GM19035 (cell line): ENCODE data around the gene NUP155.
"Not testable (repeated sequence)": the region's sequence is repeated elsewhere in the genome, so short reads cannot be mapped to it uniquely, and the experiment has no call there.

Source experiments
- ATAC-seq: cut with Tn5 transposase; IDR thresholded peaks from one replicate; pipeline ENCODE4 v1.9.1; 2021; ENCODE audit not compliant: unreplicated experiment

NUP155 gene

DNA sequence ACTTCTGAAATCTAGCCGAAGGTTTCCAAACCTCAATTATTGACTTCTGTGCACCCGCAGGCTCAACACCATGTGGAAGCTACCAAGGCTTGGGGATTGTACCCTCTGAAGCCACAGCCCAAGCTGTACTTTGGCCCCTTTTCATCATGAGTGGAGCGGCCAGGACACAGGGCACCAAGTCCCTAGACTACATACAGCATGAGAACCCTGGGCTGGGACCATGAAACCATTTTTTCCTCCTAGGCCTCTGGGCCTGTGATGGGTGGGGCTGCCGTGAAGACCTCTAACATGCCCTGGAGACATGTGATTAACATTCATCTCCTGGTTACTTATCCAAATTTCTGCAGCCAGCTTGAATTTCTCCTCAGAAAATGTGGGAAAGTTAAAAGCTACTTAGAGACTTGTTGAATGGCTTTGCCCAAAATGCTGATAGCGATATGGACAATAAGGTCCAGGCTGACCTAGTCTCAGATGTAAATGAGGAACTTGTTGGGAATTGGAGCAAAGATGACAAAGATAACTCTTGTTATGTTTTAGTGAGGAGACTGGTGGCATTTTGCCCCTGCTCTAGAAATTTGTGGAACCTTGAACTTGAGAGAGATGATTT is 87.6 kb downstream of the NUP155 start:
- no peak for ATAC-seq

DNA sequence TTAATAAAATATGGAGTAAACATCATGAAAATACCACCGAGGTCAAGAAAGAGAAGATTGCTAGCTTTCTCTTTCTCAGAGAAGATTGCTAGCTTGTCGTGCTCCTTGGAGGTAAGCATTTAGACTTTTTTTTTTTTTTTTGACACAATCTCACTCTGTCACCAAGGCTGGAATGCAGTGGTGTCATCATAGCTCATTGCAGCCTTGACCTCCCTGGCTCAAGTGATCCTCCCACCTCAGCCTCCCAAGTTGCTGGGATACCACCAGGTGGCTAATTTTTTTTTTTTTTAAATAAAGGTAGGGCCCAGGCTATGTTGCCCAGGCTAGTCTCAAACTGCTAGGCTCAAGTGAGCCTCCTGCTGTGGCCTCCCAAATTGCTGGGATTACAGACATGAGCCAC is 95.4 kb downstream of the NUP155 start:
- no peak for ATAC-seq

DNA sequence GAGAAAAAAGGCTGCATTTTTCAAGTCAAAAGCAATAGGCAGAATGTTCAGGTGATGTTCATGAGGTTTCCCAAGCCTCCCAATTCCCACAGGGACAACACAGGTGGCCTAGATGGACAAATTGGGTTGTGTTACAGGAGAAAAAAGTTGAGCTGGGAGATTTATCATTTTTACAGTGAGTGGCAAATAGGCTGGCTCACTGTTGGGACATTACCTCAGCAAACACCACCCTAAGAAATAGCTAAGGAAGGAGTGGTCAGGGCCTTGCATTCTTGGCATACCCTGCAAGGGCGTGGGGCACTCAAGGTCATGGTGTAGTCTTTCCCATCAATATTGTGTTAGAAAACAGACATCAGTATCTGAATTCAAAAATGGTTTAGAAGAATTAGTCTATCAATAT is 98.4 kb downstream of the NUP155 start:
- ATAC-seq = no peak

DNA sequence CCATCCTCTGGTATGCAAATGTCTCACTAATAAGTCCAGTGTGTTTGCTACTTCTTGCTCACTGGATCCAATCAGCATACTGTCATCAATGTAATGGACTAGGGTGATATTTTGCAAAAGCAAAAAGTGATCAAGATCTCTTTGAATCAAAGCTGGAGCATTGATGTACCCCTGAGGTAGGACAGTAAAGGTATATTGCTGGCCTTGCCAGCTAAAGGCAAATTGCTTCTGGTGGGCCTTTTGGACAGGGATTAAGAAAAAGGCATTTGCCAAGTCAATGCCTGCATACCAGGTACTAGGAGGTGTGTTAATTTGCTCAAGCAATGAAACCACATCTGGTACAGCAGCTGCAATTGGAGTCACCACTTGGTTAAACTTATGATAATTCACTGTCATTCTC is 102.8 kb downstream of the NUP155 start:
- ATAC-seq = not testable (repeated sequence)

DNA sequence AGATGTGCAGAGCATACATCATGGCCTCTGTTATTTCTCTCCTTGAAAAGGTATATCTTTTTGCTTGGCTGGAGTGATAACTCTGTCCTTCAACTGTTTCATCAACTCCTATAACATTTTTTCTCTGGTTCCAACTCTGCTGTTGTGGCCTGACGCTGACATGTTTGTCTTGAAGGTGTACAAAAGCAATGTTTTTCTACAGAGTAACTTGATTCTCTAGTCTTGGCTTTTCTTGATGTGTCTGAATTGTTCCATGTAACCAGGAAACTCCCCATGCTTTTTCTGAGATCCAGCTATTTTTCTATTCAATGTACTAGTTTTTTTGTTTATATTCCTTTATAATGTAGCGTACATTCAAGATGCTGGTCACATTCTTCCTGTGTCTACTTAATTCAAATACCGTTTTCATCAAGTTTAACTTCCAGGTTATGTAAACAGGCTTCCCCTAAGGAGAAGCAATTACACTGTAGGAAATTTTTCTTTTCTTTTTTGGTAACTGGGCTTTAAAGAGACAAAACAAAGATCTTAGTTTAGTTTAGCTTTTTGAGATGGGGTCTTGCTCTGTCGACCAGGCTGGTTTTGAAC is 115.0 kb downstream of the NUP155 start:
- no peak for ATAC-seq

DNA sequence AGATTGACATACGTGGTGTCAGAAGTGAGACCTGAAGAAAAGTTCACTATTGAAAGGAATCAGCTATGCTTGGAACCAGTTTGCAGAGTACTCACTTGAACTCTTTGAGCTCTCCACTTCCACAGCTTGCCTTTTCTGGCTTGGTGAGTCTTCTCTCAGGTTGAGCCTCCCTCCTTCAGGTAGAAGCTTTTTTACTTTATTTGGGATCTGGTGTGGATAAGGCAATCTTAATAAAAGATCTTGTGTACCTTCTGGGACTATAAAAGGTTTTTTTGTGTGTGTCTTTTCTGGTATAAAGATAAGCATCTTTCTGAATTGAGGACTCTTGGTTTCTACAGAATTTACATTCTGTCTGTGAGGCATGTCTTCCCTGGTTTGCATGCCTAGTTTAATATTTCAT is 116.3 kb downstream of the NUP155 start:
- ATAC-seq = no peak

DNA sequence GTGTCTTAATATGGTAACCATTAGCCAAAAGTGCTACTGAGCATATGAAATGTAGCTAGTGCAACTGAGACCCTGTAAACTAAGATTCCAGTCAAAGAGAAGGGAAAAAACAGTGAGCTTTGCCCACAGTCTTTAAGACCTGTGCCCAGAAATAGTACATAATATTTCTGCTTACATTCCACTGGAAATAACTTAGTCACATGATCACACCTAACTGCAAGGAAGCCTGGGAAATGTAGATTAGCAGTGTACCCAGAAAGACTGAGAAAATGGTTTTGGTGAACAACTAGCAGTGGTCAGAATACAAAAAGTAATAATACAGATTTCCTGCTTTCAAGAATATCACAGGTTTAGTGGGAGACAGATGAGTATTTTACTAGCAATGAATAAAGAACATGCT is 119.2 kb downstream of the NUP155 start:
- ATAC-seq = no peak

DNA sequence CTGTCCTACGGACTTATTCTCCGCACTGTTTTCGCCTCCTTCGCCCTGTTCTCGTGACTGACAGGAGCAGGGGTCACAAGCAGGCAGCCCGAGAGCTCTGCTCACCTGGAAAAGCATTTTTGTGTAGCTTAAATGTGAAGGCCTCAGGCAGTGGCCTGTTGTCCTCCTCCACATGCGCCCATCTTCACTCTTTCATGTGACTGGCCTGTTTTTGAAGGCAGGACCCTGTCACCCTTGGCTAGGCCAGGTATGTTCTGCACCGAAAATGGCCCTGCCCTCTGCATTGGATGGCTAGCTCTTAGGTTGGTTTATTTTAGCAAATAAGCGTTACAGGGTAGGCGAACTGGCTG is 121.1 kb downstream of the NUP155 start:
- no peak for ATAC-seq

DNA sequence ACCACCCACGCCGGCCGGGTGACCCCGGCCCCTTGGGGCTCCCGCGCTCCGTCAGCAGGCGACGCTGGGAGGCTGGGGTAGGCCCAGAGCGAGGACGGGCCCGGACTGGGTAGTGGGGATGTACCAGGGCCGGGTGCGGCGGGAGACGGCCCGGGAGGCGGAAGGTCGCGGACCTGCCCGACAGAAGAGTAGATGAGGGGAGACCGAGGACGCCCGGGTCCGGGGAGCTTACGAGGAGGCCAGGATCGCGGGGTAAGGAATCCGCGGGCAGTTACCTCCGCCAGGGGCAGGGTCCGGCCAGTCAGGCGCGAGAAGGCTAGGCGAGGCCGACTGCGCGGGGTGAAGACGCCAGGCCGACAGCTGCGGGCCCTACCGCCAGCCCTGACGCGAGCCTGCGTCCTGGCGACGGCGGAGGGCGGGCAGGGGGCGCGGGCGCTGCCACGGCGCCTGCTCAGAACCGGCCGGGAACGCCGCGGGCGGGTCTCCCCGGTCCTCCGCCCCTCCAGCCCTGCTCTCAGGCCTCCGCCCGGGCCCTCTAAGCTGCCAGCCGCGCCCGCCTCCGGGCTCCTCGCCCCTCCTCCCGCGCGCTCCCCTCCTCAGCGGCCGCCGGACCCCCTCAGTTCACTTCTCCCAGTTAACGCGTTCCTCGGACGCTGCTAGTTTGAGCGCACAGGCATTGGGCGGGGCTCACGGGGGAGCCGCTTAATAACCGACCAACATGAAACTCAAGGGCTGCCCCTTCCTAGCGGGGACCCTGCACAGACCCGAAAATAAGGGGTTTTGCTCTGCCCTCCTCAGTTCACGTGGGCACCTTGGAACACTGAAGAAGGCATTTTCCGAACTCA is 121.7 kb downstream of the NUP155 start, which contains the start of gene CPLANE1:
Gene CPLANE1, minus strand, starts transcription at position 407 of the 845 bp plus-strand sequence. CDS start 1,678 bp downstream, outside the sequence.
- ATAC-seq = peak; percentile 81

DNA sequence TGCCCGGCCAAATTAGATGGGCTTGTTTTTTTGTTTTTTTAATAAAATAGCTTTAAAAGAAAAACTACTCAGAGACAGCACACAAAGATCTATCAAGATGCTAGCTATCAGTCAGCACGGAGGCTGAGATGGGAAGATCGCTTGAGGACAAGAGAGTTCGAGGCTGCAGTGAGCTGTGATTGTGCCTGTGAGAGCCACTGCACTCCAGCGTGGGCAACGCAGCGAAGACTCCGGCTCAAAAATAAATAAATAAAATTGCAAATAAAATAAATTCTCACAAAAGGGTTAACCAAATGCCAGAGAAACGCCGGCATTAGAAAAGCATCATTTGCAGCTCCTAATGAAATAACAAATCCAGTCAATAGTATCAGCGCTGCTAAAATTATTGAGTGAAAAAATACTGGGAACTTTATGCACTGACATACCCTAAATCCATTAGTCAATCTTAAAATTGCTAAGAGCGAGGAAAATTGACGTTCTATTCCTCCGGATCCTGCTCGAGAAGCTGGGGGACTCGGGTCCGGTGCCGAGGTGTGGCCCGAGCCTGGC is 122.4 kb downstream of the NUP155 start:
- ATAC-seq = no peak

DNA sequence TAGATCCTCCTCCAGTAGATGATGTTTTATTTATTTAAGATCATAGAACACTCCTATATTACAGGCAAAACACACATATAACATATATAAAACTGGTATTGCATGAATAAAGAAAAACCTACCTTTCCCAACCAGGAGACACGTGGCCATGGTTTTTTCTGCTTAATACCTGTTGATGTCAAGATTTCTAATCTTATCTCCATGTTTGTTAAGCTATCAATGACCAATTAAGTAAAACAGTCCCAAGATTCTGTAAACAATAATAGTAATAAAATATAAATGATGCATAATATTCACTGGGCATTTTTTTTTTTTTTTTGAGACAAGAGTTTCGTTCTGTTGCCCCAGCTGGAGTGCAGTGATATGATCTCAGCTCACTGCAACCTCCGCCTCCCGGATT is 123.4 kb downstream of the NUP155 start:
- ATAC-seq = no peak

DNA sequence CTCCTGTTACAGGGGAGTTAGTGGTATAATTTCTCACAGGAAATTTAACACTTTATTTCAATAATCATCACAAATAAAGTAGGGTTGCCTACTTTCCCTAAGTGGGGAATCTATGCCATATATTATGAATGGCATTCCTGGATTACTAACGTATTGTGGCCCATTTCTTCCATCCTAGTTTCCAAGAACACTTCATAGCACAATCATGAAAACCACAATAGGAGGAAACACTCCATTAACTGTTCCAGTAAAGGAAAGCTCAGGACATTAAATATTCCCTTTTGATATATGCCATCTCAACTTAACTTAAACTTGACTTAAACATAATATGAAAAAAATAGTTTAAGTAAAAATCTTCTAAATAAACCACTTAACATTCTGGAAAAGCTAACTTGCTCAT is 123.9 kb downstream of the NUP155 start:
- ATAC-seq = no peak
